ENCODE results near the gene PKD1L1.

PKD1L1 gene

DNA sequence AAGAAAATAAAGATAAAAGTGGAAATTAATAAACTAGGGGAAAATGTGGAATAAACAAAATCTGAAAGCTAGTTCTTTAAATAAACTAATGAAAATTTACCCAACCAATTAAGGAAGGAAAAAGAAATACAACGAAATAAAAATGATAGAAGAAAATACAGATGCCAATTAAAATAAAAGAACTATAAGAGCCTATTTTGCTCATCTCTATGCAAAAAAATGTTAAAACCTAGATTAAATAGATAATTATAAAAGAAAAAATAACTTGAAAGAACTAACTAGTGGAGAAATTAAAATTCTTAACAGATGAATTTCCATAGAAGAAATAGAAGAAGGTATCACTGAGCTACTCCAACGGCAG, 32.7 kb downstream of the PKD1L1 start:
- no peak for DNase-seq (ENCODE audit: low read depth)
- H3K4me3 ChIP-seq (ENCODE audit: low read depth, low read length), result no peak overlapping the region

GRCh38 chr7:47914717-47915615, 33.3 kb downstream of the PKD1L1 start:
- no peak for DNase-seq (ENCODE audit: low read depth)
- H3K4me3 ChIP-seq (ENCODE audit: low read depth, low read length), result no peak overlapping the region

DNA sequence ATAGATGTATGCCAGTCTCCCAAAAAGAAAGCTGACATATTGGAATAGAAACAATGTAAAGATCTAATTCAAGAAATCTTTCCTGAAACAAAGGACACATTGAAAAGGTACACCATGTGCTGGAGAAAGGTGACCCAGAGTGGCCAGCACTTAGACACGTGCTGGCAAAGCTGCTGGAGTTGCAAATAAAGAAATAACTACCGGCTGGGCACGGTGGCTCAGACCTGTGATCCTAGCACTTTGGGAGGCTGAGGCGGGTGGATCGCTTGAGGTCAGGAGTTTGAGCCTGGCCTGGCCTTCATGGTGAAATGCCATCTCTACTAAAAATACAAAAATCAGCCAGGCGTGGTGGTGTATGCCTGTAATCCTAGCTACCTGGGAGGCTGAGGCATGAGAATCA, 35.9 kb downstream of the PKD1L1 start:
- no peak for DNase-seq (ENCODE audit: low read depth)
- no peak overlapping the region for H3K4me3 ChIP-seq (ENCODE audit: low read depth, low read length)

- no peak overlapping the region for H3K4me3 ChIP-seq (ENCODE audit: low read depth, low read length)
- DNase-seq (ENCODE audit: low read depth), result no peak
These were observed 39.5 kb downstream of the PKD1L1 start for GRCh38 chr7:47908720-47909119.

DNA sequence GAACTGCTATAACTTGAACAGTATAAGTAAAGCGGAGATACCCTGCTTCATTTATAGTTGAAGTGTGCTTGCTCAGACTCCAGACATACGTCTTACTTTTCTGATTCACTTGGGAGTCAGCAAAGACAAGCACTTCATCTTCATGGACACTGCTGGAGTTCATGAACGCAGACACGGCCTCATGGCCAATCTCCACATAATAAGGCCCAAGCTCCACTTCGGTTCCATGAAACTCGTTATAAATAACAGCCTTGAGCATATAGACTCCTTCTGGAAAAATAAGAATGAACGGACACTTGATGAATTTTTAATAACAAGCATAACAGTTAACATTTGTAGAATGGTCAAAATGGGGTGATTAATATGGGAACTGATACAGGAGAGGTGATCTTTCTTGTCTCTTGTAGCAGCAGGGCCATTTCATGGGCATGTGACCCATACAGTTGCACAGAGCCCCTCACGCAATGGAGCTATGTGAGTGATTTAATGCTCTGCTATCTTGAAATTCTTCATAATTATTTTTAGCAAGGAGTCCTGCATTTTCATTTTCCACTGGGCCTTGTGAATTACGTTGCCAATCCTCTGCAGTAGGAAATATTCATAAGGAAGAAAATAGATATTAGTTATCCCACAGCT, 40.2 kb downstream of the PKD1L1 start:
- no peak for DNase-seq (ENCODE audit: low read depth)
- no peak overlapping the region for H3K4me3 ChIP-seq (ENCODE audit: low read depth, low read length)

- DNase-seq (ENCODE audit: low read depth), result no peak
- no peak overlapping the region for H3K4me3 ChIP-seq (ENCODE audit: low read depth, low read length)
These were observed 41.4 kb downstream of the PKD1L1 start for GRCh38 chr7:47906883-47907282.

GRCh38 chr7:47905076-47905920, 43.0 kb downstream of the PKD1L1 start:
- H3K4me3 ChIP-seq (ENCODE audit: low read depth, low read length), result no peak overlapping the region
- no peak for DNase-seq (ENCODE audit: low read depth)

DNA sequence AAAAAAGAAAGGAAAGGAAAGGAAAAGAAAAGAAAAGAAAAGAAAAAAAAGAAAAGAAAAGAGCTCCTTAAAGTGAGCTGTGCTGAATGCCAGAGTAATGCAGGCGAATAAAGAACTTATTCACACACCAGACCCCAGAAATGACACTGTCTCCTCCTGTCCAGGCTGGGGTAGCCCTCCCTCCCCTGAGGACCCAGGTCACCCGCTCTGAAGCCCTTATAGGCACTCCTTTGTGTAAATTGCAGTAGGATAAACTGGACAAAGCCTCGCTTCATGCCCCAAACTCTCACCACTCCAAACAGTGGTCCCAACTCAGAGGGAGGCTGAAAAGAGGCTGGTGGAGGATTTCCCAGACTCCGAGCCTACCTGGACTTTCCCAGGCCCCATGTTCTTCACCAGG, 46.3 kb downstream of the PKD1L1 start:
- no peak for DNase-seq (ENCODE audit: low read depth)
- H3K4me3 ChIP-seq (ENCODE audit: low read depth, low read length), result no peak overlapping the region

- DNase-seq (ENCODE audit: low read depth), result no peak
- no peak overlapping the region for H3K4me3 ChIP-seq (ENCODE audit: low read depth, low read length)
These were observed 46.7 kb downstream of the PKD1L1 start for GRCh38 chr7:47901542-47901941.

DNA sequence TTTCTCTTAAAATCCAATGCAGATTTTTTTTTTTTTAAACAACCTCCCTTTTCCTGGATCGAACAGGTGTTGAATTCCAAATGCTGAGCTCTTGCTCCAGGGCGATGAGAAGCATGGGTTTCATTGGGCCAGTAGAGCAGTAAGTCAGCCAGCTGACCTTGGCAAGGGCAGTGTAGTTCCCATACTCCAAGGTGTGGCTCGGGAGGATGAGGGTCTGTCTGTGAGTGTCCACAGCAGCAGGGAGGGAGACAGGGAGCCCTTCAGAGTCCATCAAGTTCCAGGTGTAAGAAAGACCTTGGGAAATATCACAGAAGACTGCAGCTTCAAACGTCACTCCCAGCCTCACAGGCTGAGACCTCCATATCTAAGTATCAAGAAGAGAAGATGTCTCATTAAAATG, 50.4 kb downstream of the PKD1L1 start:
- no peak for DNase-seq (ENCODE audit: low read depth)
- H3K4me3 ChIP-seq (ENCODE audit: low read depth, low read length), result no peak overlapping the region

DNA sequence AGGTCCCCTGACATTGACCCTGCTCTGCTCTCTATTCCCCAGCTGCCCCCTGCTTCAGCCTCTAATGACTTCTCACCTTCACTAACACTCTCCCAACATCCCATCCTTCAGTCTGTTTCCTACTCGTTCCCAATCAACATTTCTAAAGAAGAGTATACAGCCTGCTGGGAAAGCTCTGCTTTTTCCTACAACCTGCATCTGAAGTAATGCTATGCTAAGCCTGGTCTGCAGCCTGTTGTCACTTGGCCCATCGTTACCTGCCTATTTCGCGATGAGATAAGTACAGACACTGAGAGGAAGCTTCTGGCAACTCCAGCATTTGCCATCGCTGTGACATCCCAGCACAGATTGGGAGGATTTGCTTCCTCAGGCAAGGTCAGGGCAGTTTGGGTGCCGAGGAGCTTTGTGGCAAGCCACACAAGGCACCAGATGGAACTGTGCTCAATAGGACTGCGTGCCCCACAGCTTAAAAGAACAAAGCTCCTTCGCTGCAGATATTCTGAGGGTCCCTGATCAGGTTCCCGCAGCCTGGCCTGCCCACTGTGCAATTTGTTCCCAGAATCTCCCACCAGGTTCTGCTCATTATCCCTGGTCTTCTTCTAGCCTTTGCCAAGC, 51.4 kb downstream of the PKD1L1 start:
- no peak overlapping the region for H3K4me3 ChIP-seq (ENCODE audit: low read depth, low read length)
- no peak for DNase-seq (ENCODE audit: low read depth)

DNA sequence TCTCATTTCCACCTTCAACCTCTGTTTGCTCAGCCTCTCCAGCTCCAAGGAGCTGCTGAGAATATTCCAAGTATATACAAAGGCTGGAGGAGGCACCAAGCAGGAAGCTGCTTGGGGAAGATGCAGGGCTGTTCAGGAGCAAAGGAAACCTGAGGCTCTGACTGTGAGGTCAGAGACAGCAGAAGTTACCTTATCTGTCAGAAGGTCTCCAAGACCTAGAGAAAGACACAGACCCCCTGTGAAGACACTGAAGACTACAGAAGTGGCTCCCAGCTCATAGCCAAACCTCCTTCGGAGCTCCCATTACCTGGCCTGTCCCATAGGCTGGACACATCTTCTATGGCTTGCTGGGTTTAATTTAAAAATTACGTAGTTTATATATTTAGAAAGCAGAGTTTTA, 53.2 kb downstream of the PKD1L1 start:
- no peak for DNase-seq (ENCODE audit: low read depth)

DNA sequence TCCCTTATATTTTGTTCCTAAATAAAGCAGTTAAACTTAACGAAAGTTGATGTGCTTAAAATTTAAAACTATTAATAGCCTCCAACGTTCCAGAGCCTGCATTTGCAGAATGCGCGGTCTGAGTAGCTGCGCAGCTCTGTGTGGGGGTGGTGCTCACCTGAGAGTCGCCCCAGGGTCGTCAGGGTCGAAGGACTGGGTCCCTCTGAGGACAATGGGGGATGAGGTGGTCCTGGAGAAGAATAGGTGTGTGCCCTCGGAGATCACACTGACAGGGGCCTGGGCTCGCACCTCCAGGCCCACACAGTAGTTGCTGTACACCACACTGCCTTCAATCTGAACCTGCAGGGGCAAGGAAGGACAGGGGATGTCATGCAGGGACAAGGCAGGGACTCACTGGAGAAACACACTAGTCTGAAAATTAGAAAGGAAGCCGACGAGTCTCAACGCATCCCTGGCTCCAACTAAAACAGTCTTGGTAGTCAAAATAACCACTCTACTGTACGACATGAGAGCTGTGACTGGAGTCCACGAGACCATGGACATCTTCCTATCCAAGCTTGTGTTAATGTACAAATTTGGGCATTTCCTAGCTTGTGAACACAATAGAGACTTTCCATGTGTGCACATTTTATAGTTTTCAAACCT, 54.4 kb downstream of the PKD1L1 start:
- DNase-seq (ENCODE audit: low read depth), result no peak
- no peak overlapping the region for H3K4me3 ChIP-seq (ENCODE audit: low read depth, low read length)

More for the DNA sequence above, 53.2 kb downstream of the PKD1L1 start:
- H3K4me3 ChIP-seq (ENCODE audit: low read depth, low read length), result no peak overlapping the region

GRCh38 chr7:47893238-47893637, 55.0 kb downstream of the PKD1L1 start:
- no peak for DNase-seq (ENCODE audit: low read depth)
- H3K4me3 ChIP-seq (ENCODE audit: low read depth, low read length), result no peak overlapping the region

DNA sequence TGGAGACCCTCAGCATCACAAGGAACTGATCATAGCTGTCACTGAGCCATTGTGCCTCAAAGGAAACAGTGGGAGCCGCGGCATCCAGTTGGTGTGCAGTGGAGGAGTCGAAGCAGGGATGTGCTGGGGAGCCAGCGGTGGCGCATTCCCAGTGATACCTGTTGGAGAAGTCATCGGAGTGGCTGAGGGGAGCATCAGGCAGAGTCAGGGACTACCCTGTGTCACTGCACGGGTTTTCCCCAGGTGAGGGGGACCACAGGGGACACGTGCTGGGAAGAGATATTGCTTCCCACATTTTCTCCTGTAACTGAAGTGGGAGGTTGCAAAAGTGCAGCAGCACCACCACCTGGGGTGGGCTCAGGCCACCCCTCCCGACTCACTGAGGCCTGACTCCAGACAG, 57.7 kb downstream of the PKD1L1 start:
- no peak for DNase-seq (ENCODE audit: low read depth)
- no peak overlapping the region for H3K4me3 ChIP-seq (ENCODE audit: low read depth, low read length)

GRCh38 chr7:47890125-47890524, 58.1 kb downstream of the PKD1L1 start:
- no peak for DNase-seq (ENCODE audit: low read depth)
- H3K4me3 ChIP-seq (ENCODE audit: low read depth, low read length), result no peak overlapping the region

DNA sequence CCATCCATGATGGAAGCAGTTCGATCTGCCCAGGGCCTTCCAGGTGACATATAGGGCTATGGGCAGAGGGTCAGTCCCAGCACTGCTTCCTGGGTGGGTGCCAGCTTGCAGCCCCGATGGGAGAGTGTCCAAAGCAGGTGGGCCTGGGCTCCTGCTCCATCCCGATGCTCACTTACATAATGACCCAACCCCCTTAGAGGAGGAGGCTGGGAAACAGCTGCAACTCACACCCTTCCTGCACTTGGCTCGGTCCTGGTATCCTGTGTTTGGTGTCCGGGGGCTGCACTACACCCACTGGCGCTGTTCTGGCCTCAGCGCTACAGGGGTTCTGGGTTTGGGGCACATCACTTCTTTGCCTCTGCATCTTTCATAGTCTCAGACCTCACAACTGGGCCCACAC, 58.5 kb downstream of the PKD1L1 start:
- no peak for DNase-seq (ENCODE audit: low read depth)
- no peak overlapping the region for H3K4me3 ChIP-seq (ENCODE audit: low read depth, low read length)

DNA sequence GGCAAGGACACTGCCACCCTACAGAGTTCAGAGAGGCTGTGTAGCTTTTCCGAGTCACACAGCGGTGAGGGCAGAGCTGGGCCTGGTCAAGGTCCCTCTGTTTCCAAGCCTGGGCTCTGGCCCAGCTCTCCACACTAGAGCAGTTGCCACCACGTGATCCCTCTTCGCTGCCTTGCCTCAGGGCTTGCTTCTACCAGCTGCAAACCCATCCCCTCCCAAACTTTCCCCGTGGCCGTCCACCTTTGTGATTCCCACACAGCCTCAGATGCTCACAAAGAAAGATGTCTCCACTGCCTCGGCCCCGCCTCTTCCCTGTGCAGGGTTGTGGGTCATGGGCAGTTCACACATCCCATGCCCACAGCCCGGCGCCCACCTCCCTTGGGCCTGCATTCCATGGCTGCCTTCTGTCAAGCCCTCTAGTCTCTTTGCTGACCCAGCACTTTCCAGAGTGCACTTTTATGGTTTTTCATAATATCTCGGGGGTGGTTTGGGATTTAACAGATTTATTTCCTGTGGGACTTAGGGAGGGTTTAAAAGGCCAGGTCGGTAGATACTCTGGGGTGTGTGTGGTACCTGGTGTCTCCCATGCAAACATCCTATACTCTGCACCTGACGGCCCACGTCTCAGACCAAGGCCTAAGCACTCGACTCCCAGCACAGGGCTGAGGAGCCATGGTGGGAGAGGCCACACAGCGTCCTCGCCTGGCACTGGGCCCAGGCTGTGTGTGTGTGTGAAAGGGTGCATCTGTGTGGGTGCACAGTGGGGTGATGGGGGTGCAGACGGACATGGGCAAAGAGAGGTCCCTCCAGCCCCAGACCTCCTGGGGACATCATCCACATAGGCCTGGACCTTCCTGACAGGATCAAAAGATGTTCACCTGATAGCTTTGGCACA, 59.6 kb downstream of the PKD1L1 start:
- H3K4me3 ChIP-seq (ENCODE audit: low read depth, low read length), result no peak overlapping the region
- no peak for DNase-seq (ENCODE audit: low read depth)

Data from skeletal muscle cell (primary cell).